GM12878 (cell line): ENCODE measurements around the gene IL16. TPM values are rescaled to one million over a fixed set of nuclear protein-coding genes. Genes with fewer than 3 reads are reported as not detected.

ENCODE experiments used
- ATAC-seq: fragments of 200-7000 bp; cut with Tn5 transposase; 3 replicates; pipeline ENCODE4 v1.9.1; 2020; ENCODE audit warnings: mild to moderate bottlenecking, moderate library complexity
- BruUV-seq: library from RNA; stranded (reverse); fragments of 400-500 nt; replicated peaks from 2 replicates; lab custom pipeline; 2021; lab: Mats Ljungman, UMichigan
- CTCF ChIA-PET: fragments of 300-600 bp; sonication (Branson Sonifier 250); formaldehyde crosslinking; extraction: SDS; loops from one replicate; lab custom pipeline; 2021; ENCODE audit warnings: inconsistent platforms; lab: Yijun Ruan, JAX
- POLR2A ChIA-PET: fragments of 350-600 bp; formaldehyde crosslinking; extraction: SDS; loops from one replicate; lab custom pipeline; 2021; ENCODE audit warnings: inconsistent platforms; lab: Charles Lee
- RAD21 ChIA-PET: fragments of 300-600 bp; sonication (Branson Sonifier 250); formaldehyde crosslinking; loops from one replicate; lab custom pipeline; 2023; ENCODE audit warnings: antibody characterized with exemption; ENCODE audit not compliant: unreplicated experiment; lab: Charles Lee
- SMC1A ChIA-PET: fragments of 300-600 bp; sonication (Branson Sonifier 250); formaldehyde crosslinking; loops from one replicate; lab custom pipeline; 2023; ENCODE audit not compliant: unreplicated experiment, uncharacterized antibody; lab: Charles Lee
- DNase-seq: peaks from one replicate; pipeline ENCODE4 v3.0.0-alpha.2; 2011; ENCODE audit warnings: low read depth, low spot score
- FAIRE-seq: peaks from 3 replicates; lab custom pipeline; 2011; peaks lifted over from hg19 to GRCh38; lab: Jason Lieb, UNC
- H2AFZ ChIP-seq: 2 replicates; pipeline ENCODE4 v1.6.0; 2011; ENCODE audit warnings: low read depth, low read length, control low read depth; ENCODE audit not compliant: control insufficient read depth
- H3K27ac ChIP-seq: 2 replicates; pipeline ENCODE4 v1.5.1; 2011; ENCODE audit warnings: control low read depth; ENCODE audit not compliant: control insufficient read depth, insufficient read depth
- H3K27me3 ChIP-seq, 2 experiments: replicated peaks in 1 of 2; 2 replicates each; pipeline versions ENCODE4 v1.6.0 to v1.6.1; 2011; ENCODE audit warnings: low read length in 1 of 2; ENCODE audit not compliant: control insufficient read depth in 2 of 2, insufficient read depth in 2 of 2
- H3K36me3 ChIP-seq, 2 experiments: 2 replicates each; pipeline ENCODE4 v1.5.1; 2011; ENCODE audit warnings: low read length in 1 of 2; ENCODE audit not compliant: control insufficient read depth in 2 of 2, insufficient read depth in 2 of 2
- H3K4me1 ChIP-seq: 2 replicates; pipeline ENCODE4 v1.6.1; 2011; ENCODE audit warnings: mild to moderate bottlenecking, low read length, moderate library complexity, mixed read lengths; ENCODE audit not compliant: control insufficient read depth, insufficient read depth
- H3K4me2 ChIP-seq: 2 replicates; pipeline ENCODE4 v1.6.0; 2011; ENCODE audit warnings: control low read depth; ENCODE audit not compliant: control insufficient read depth, insufficient read depth
- H3K4me3 ChIP-seq: fragments of 200-600 bp; sonication (generic); 2 replicates; pipeline ENCODE4 v1.5.1; 2016
- H3K79me2 ChIP-seq: 2 replicates; pipeline ENCODE4 v1.6.0; 2011; ENCODE audit warnings: low read length; ENCODE audit not compliant: control insufficient read depth, insufficient read depth
- H3K9ac ChIP-seq: 2 replicates; pipeline ENCODE4 v1.8.0; 2011; ENCODE audit warnings: low read length, control low read depth, mixed read lengths; ENCODE audit not compliant: control insufficient read depth, insufficient read depth
- H3K9me3 ChIP-seq: replicated peaks from 3 replicates; pipeline ENCODE4 v1.5.1; 2011; ENCODE audit warnings: mild to moderate bottlenecking, low read length; ENCODE audit not compliant: control insufficient read depth, insufficient read depth
- H4K20me1 ChIP-seq: 2 replicates; pipeline ENCODE4 v1.6.0; 2011; ENCODE audit not compliant: control insufficient read depth, insufficient read depth
- ASH2L ChIP-seq: fragments of 300-600, 200-600 bp; sonication (generic); IDR thresholded peaks from 2 replicates; pipeline ENCODE4 v1.6.1; 2017; ENCODE audit warnings: low read depth, mild to moderate bottlenecking, borderline replicate concordance
- HDAC2 ChIP-seq: fragments of 200-600 bp; sonication (generic); IDR thresholded peaks from 2 replicates; pipeline ENCODE4 v1.6.1; 2017
- NFIC ChIP-seq: IDR thresholded peaks from 2 replicates; pipeline ENCODE4 v1.6.1; 2012; ENCODE audit warnings: low read depth, mild to moderate bottlenecking, inconsistent platforms, low read length, moderate library complexity
- NFXL1 ChIP-seq: fragments of 450-650 bp; IDR thresholded peaks from 2 replicates; pipeline ENCODE4 v1.6.1; 2017; ENCODE audit warnings: antibody characterized with exemption, mild to moderate bottlenecking, borderline replicate concordance
- NR2C1 ChIP-seq: fragments of 450-650 bp; IDR thresholded peaks from 2 replicates; pipeline ENCODE4 v1.6.1; 2017; ENCODE audit warnings: antibody characterized with exemption, mild to moderate bottlenecking, moderate library complexity
- NR2C2 ChIP-seq: IDR thresholded peaks from 2 replicates; pipeline ENCODE4 v1.6.1; 2011; ENCODE audit warnings: borderline replicate concordance, low read depth; ENCODE audit not compliant: control insufficient read depth, insufficient read length
- PML ChIP-seq: IDR thresholded peaks from 2 replicates; pipeline ENCODE4 v1.6.1; 2012; ENCODE audit warnings: low read length, inconsistent platforms
- TBL1XR1 ChIP-seq: IDR thresholded peaks from 2 replicates; pipeline ENCODE4 v1.6.1; 2012; ENCODE audit warnings: low read depth, low read length, improper control_type of control experiment
- TCF12 ChIP-seq: IDR thresholded peaks from 2 replicates; pipeline ENCODE4 v1.6.1; 2011; ENCODE audit warnings: low read depth, mild to moderate bottlenecking, low read length
- TCF7 ChIP-seq: IDR thresholded peaks from 2 replicates; pipeline ENCODE4 v1.6.1; 2014; ENCODE audit warnings: antibody characterized with exemption, borderline replicate concordance
- WGBS: methylation state at CpG from one replicate; pipeline ENCODE4 v1.1.6; 2016; ENCODE audit warnings: low lambda C conversion rate; ENCODE audit not compliant: insufficient replicate concordance, insufficient coverage; ENCODE audit errors: missing lambda C conversion rate; 5-methylcytosine and 5-hydroxymethylcytosine counted together
- in situ Hi-C: fragments of 300-500 bp; cut with MboI; formaldehyde crosslinking; loops from 9 replicates; pipeline ENCODE4 v1.14.3; 2018; ENCODE audit warnings: mixed read lengths
- intact Hi-C: fragments of 100-400 bp; cut with micrococcal nuclease; formaldehyde crosslinking; loops from one replicate; pipeline ENCODE4 v1.14.2; 2022; ENCODE audit not compliant: unreplicated experiment
- polyA plus RNA-seq, 11 experiments: library from polyadenylated mRNA; depleted of rRNA in 4 of 11; unstranded in 6 of 11; stranded (reverse) in 5 of 11; fragments of >200 nt; fragmentation: Nextera tagmentation in 4 of 11; fragmentation: Illumina TruSeq in 1 of 11; extraction: Ambion mirVana in 4 of 11; extraction: Trizol in 1 of 11; gene quantifications; 1 replicate in 1 of 11; 2 replicates in 10 of 11; pipeline versions ENCODE4 v1.2.1 to v1.2.3, GENCODE V29; 2011 to 2016; ENCODE audit warnings: inconsistent platforms in 2 of 11, missing spikeins in 2 of 11, low read depth in 1 of 11
- total RNA-seq, 4 experiments: library from RNA; depleted of rRNA in 3 of 4; stranded (reverse); fragments of >200 nt in 3 of 4; fragmentation: Illumina TruSeq in 1 of 4; extraction: Trizol in 1 of 4; gene quantifications; 2 replicates each; pipeline versions ENCODE4 v1.2.1 to v1.2.3, GENCODE V29; 2013 to 2021
- TF ChIP-seq, protein P1 (sequence below): fragments of 450-650 bp; IDR thresholded peaks from 2 replicates; pipeline ENCODE4 v1.6.1; 2016; ENCODE audit warnings: mild to moderate bottlenecking, moderate library complexity, borderline replicate concordance

Gene IL16
- total and polyA plus RNA-seq, 10 of the 15 experiments (the other 5 are each of a cell fraction or from before 2014, with no cell fraction given): 21.7 to 206 (median 44.5) TPM

DNA sequence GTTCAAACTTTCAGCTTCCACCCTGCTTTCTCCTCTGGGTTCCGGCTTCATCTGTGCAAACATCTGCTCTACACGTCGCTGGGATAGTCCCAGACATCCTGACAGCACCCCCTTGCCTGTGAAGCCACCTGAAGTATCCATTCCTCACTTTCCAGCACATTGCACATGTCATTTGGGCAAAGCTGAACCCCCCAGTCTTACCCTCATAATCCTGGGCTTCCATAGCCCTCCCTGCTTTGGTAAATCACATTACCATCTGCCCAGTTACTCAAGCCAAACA lies 84.7 kb downstream of the IL16 start:
- ATAC-seq: no peak
- Histone ChIP-seq H3K27me3 (no peaks in the 10 kb centered on the region), H3K79me2 (no peaks in the 10 kb centered on the region), H2AFZ (no peak overlapping the region), H3K36me3 (no peaks in the 10 kb centered on the region), H3K4me1 (peaks cover 24% of the 10 kb centered on the region), H4K20me1 (no peaks in the 10 kb centered on the region), H3K4me3 (no peak overlapping the region), H3K4me2 (no peak overlapping the region), H3K9me3 (peaks cover 5% of the 10 kb centered on the region), H3K27ac (no peak overlapping the region), H3K9ac (no peak overlapping the region)
- 100% methylated on average over 3 of the region's 3 CpGs for WGBS
- ChIA-PET RAD21 (interaction anchor here (1.6 kb wide), 1 partner anchor 11 kb away, joined by 6 read pairs; no protein-coding TSS in a partner anchor), POLR2A (interaction anchor here (1.2 to 2.3 kb wide), 2 partner anchors 9 to 10 kb away, joined by 3 to 5 read pairs; no protein-coding TSS in a partner anchor), SMC1A (interaction anchor here (0.8 to 2.9 kb wide), 5 partner anchors 11 to 119 kb away, joined by 3 to 18 read pairs (median 6); no protein-coding TSS in a partner anchor), CTCF (interaction anchor here (1.6 to 11.0 kb wide), 4 partner anchors 13 to 119 kb away, joined by 3 to 242 read pairs (median 12); no protein-coding TSS in a partner anchor)
- intact Hi-C loops: no loop called here
- DNase-seq: no peak
- in situ Hi-C loops: loop anchor here (10.0 to 25.0 kb wide), 3 partner anchors 763 to 1931 kb away; partner anchors contain the start of genes HDGFL3 and MEX3B
- FAIRE-seq: no peak
- no TSS peak for BruUV-seq
- TF ChIP-seq NFIC (no peak), HDAC2 (no peak), TCF12 (no peak), NR2C2 (no peak), NR2C1 (no peak), TBL1XR1 (no peak), NFXL1 (no peak), PML (no peak), TCF7 (no peak), ASH2L (no peak)
- TF ChIP-seq, protein P1, sequence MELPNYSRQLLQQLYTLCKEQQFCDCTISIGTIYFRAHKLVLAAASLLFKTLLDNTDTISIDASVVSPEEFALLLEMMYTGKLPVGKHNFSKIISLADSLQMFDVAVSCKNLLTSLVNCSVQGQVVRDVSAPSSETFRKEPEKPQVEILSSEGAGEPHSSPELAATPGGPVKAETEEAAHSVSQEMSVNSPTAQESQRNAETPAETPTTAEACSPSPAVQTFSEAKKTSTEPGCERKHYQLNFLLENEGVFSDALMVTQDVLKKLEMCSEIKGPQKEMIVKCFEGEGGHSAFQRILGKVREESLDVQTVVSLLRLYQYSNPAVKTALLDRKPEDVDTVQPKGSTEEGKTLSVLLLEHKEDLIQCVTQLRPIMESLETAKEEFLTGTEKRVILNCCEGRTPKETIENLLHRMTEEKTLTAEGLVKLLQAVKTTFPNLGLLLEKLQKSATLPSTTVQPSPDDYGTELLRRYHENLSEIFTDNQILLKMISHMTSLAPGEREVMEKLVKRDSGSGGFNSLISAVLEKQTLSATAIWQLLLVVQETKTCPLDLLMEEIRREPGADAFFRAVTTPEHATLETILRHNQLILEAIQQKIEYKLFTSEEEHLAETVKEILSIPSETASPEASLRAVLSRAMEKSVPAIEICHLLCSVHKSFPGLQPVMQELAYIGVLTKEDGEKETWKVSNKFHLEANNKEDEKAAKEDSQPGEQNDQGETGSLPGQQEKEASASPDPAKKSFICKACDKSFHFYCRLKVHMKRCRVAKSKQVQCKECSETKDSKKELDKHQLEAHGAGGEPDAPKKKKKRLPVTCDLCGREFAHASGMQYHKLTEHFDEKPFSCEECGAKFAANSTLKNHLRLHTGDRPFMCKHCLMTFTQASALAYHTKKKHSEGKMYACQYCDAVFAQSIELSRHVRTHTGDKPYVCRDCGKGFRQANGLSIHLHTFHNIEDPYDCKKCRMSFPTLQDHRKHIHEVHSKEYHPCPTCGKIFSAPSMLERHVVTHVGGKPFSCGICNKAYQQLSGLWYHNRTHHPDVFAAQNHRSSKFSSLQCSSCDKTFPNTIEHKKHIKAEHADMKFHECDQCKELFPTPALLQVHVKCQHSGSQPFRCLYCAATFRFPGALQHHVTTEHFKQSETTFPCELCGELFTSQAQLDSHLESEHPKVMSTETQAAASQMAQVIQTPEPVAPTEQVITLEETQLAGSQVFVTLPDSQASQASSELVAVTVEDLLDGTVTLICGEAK: no peak
